Tibial artery (tissue), 4 donors: ENCODE measurements around the gene ANGPTL4.
"Not testable (repeated sequence)": the region's sequence is repeated elsewhere in the genome, so short reads cannot be mapped to it uniquely, and the experiment has no call there.

Experiments used
- DNase-seq, 2 donors: peaks; one replicate each; pipeline ENCODE4 v3.0.0-alpha.2; 2019
- H3K27ac ChIP-seq, 2 donors: fragments of 200-600 bp; sonication (generic) in 1 of 2; 1 replicate in 1 of 2; 2 replicates in 1 of 2; pipeline ENCODE4 v1.5.1; 2018 to 2019; ENCODE audit warnings: mild to moderate bottlenecking in 1 of 2
- H3K27me3 ChIP-seq, 2 donors: fragments of 200-600 bp; sonication (generic) in 1 of 2; one replicate each; pipeline versions ENCODE4 v1.5.1 to v1.6.0; 2016 to 2019
- H3K36me3 ChIP-seq, 3 donors: fragments of 200-600 bp; sonication (generic) in 2 of 3; one replicate each; pipeline ENCODE4 v1.5.1; 2016 to 2019; ENCODE audit warnings: mild to moderate bottlenecking in 2 of 3
- H3K4me1 ChIP-seq, 4 donors: fragments of 200-600 bp; sonication (generic) in 2 of 4; 1 replicate in 3 of 4; 2 replicates in 1 of 4; pipeline ENCODE4 v1.5.1; 2016 to 2019
- H3K4me3 ChIP-seq, 2 donors: fragments of 200-600 bp; sonication (generic) in 1 of 2; 1 replicate in 1 of 2; 2 replicates in 1 of 2; pipeline ENCODE4 v1.5.1; 2018 to 2019; ENCODE audit warnings: mild to moderate bottlenecking in 2 of 2
- H3K9me3 ChIP-seq, 3 donors: fragments of 200-600 bp; sonication (generic) in 1 of 3; one replicate each; pipeline ENCODE4 v1.5.1; 2016 to 2019
- CTCF ChIP-seq, 2 experiments: fragments of 200-600 bp in 1 of 2; fragments of 450-650 bp in 1 of 2; IDR thresholded peaks; one replicate each; pipeline ENCODE4 v1.5.1; 2017 to 2019; ENCODE audit warnings: antibody characterized with exemption in 2 of 2, mild to moderate bottlenecking in 1 of 2, moderate library complexity in 1 of 2
- intact Hi-C: fragments of 100-400 bp; cut with DNase I; formaldehyde crosslinking; loops from one replicate; pipeline ENCODE4 v1.15.0; 2023; ENCODE audit warnings: low total_unique reads

Gene ANGPTL4

GRCh38 chr19:8404391-8405151 is 40.6 kb downstream of the ANGPTL4 start:
- DNase-seq = no peak
- H3K27ac ChIP-seq = no peak overlapping the region

GRCh38 chr19:8410718-8411117 is 46.8 kb downstream of the ANGPTL4 start:
- intact Hi-C loops, H3K4me3 ChIP-seq, H3K9me3 ChIP-seq, H3K27ac ChIP-seq, H3K36me3 ChIP-seq, DNase-seq, H3K27me3 ChIP-seq: not testable (repeated sequence)
- H3K4me1 ChIP-seq = peaks cover 0 to 16% (median 12%) of the 10 kb centered on the region in 4 donors

More at GRCh38 chr19:8404391-8405151, 40.6 kb downstream of the ANGPTL4 start:
- Histone ChIP-seq H3K9me3 (no peaks in the 10 kb centered on the region), H3K36me3 (peaks cover 42 to 68% (median 53%) of the 10 kb centered on the region in 3 donors), H3K27me3 (no peaks in the 10 kb centered on the region), H3K4me3 (no peak overlapping the region), H3K4me1 (no peaks in the 10 kb centered on the region)
- intact Hi-C loops = no loop called here
- TF ChIP-seq CTCF (IDR thresholded peaks at IDR 0.05) = no peak

GRCh38 chr19:8412783-8413628 is 49.1 kb downstream of the ANGPTL4 start, which contains the start of gene MARCHF2:
Gene MARCHF2 (plus strand): TSS chr19:8413305. CDS start chr19:8421841, 8,536 bp downstream.
- Histone ChIP-seq H3K27ac (peak within 1 kb of the TSS; percentile 66 to 74), H3K9me3 (no peaks in the 10 kb centered on the region), H3K27me3 (no peaks in the 10 kb centered on the region), H3K36me3 (no peaks in the 10 kb centered on the region), H3K4me3 (peak within 1 kb of the TSS; percentile 73 to 78), H3K4me1 (peaks cover 0 to 19% (median 12%) of the 10 kb centered on the region in 4 donors)
- peak; percentile 96 to 99 for DNase-seq
- intact Hi-C loops = no loop called here
- peak; percentile 46 to 70 for TF ChIP-seq CTCF (IDR thresholded peaks at IDR 0.05)

GRCh38 chr19:8413629-8413995 is 49.7 kb downstream of the ANGPTL4 start:
- peak overlapping the region; percentile 66 to 74 for H3K27ac ChIP-seq
- no peak for DNase-seq
- H3K27me3 ChIP-seq = no peaks in the 10 kb centered on the region
- TF ChIP-seq CTCF (IDR thresholded peaks at IDR 0.05) = no peak
- peak overlapping the region; percentile 73 to 78 for H3K4me3 ChIP-seq
- H3K9me3 ChIP-seq = no peaks in the 10 kb centered on the region
- intact Hi-C loops = no loop called here
- peaks cover 0 to 19% (median 12%) of the 10 kb centered on the region in 4 donors for H3K4me1 ChIP-seq
- no peaks in the 10 kb centered on the region for H3K36me3 ChIP-seq

GRCh38 chr19:8416796-8417195 is 52.8 kb downstream of the ANGPTL4 start:
- Histone ChIP-seq H3K9me3 (no peaks in the 10 kb centered on the region), H3K36me3 (peaks cover 0 to 3% (median 3%) of the 10 kb centered on the region in 3 donors), H3K4me1 (peaks cover 0 to 19% (median 12%) of the 10 kb centered on the region in 4 donors), H3K27ac (no peak overlapping the region), H3K4me3 (no peak overlapping the region), H3K27me3 (no peaks in the 10 kb centered on the region)
- no peak for DNase-seq
- intact Hi-C loops = no loop called here
- no peak for TF ChIP-seq CTCF (IDR thresholded peaks at IDR 0.05)
